Right ventricle myocardium inferior (tissue), 1 donor: ENCODE data around the gene NIN. TPM values are rescaled to one million over a fixed set of nuclear protein-coding genes. Genes with fewer than 3 reads are reported as not detected.

Experiments
- ATAC-seq: fragments of 200-7000 bp; cut with Tn5 transposase; one replicate; pipeline ENCODE4 v1.9.1; 2020; ENCODE audit warnings: mild to moderate bottlenecking, moderate library complexity
- DNase-seq: peaks from one replicate; pipeline ENCODE4 v3.0.0; 2021; ENCODE audit errors: missing footprints
- intact Hi-C: fragments of 100-400 bp; cut with DNase I; formaldehyde crosslinking; loops from one replicate; pipeline ENCODE4 v1.11.0; 2022
- long read RNA-seq: library from polyadenylated mRNA; unstranded; transcript quantifications from one replicate; pipeline ENCODE4 v2.0.0, GENCODE V29; 2021
- total RNA-seq: library from RNA; stranded (reverse); fragmentation: NEBNext Ultra II Directional; extraction: Animal tissue kit (Norgen Biotek cat#: 25700); gene quantifications from one replicate; pipeline ENCODE4 v1.2.1, GENCODE V29; 2021
- donor health status: DM: no; HTN: yes; CAD: no; lungs with severe emphysema.

NIN gene
- total RNA-seq, result 22.2 TPM
- long read RNA-seq, full-length matches to known transcripts, result 4 of 10 reads
- long read RNA-seq, partial matches to known transcripts, result 3 of 10 reads
- long read RNA-seq, other reads (novel, unspliced or antisense), result 3 of 10 reads

- intact Hi-C loops, result loop anchor here (1.0 kb wide), 1 partner anchor 29 kb away; no protein-coding TSS in a partner anchor
- ATAC-seq (peak; percentile 98), DNase-seq (peak; percentile 94)
These were observed at the start of gene NIN for GRCh38 chr14:50830932-50831725. TSS of gene NIN (minus strand) at chr14:50831162. CDS start at chr14:50822056, 9,106 bp downstream.

GRCh38 chr14:50875359-50876070 is 44.6 kb upstream of the NIN start:
- intact Hi-C loops, result no loop called here
- DNase-seq, result no peak
- ATAC-seq, result no peak

DNA sequence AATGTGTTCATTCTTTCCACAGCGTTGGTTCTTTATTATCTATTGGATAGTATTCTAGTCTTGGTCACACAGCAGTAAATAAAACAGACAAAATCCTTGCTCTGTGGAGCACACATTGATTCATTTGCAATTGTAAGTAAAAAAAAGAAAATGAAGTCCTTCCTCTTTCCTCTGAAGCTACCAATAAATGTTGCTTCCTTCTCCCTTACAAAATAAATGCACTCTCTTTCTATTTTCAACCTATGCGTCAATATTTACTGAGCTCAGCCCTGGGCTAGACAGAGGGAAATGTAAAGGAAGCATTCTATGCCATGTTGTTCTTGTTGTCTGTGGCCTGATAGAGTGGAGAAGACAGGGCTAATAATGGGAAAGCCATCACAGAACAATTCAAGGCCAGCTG is 43.8 kb upstream of the NIN start:
- no peak for DNase-seq
- intact Hi-C loops, result no loop called here
- no peak for ATAC-seq

GRCh38 chr14:50871914-50872732 is 41.2 kb upstream of the NIN start, which contains the start of gene ABHD12B:
TSS of gene ABHD12B (plus strand) at chr14:50872053. CDS start at chr14:50872175, 122 bp downstream.
- intact Hi-C loops, result no loop called here
- no peak for DNase-seq
- ATAC-seq, result no peak

DNA sequence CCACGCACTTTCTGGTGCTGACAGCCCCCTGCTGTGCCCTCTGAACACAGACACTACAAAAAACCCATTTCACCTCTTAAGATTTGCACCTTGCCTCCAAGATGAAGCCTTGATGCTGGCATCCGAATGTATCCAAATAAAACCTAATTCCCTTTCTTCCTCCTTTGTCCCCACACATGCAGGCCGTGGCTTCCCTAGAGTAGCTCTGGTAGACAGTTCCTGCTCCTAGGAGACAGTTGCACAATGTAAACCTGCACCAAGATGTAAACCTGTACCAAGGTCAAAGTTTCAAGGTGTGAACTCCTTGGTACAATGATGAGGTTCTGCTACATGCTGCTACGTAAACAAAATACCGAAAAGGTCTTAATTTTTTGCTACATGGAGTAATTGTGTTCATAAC is 40.3 kb upstream of the NIN start:
- no peak for ATAC-seq
- intact Hi-C loops, result no loop called here
- no peak for DNase-seq

GRCh38 chr14:50865391-50866076 is 34.6 kb upstream of the NIN start:
- no peak for DNase-seq
- ATAC-seq, result no peak
- intact Hi-C loops, result no loop called here

- no peak for DNase-seq
- intact Hi-C loops, result loop anchor here (5.0 kb wide), 1 partner anchor 73 kb away; no protein-coding TSS in a partner anchor
- no peak for ATAC-seq
These were observed 34.0 kb upstream of the NIN start for GRCh38 chr14:50864946-50865345.

- ATAC-seq, result no peak
These were observed 33.3 kb upstream of the NIN start for GRCh38 chr14:50864237-50864636.

DNA sequence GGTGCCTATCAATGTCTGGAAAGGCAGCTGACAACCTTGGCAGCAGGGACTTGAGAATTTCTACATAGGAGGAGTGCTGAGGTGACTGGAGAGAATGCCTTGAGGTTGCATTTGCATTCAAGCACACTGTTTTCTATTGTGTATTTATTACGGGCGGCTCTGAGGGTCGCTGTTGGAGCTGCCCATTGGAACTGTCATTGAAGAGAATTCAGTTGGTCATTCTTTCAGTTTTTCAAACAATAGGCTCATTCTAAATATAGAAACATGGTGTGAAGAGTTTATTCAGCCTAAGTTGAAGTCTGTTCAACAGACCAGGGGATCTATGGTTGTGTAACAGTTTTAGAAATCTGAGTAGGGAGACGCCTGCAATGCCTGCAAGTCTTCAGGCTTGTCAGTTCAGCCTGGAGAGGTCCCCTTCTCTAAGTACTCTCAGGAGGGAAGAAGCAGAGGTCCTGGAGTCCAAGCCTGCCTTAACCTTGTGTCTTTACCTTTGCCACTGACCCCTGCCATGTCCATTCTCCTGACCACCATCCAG is 31.1 kb upstream of the NIN start:
- no peak for DNase-seq
- ATAC-seq, result no peak
- intact Hi-C loops, result loop anchor here (2.0 to 5.0 kb wide), 2 partner anchors 70 to 263 kb away; no protein-coding TSS in a partner anchor

More at GRCh38 chr14:50864237-50864636, 33.3 kb upstream of the NIN start:
- DNase-seq, result no peak
- intact Hi-C loops, result loop anchor here (5.0 kb wide), 1 partner anchor 72 kb away; no protein-coding TSS in a partner anchor

DNA sequence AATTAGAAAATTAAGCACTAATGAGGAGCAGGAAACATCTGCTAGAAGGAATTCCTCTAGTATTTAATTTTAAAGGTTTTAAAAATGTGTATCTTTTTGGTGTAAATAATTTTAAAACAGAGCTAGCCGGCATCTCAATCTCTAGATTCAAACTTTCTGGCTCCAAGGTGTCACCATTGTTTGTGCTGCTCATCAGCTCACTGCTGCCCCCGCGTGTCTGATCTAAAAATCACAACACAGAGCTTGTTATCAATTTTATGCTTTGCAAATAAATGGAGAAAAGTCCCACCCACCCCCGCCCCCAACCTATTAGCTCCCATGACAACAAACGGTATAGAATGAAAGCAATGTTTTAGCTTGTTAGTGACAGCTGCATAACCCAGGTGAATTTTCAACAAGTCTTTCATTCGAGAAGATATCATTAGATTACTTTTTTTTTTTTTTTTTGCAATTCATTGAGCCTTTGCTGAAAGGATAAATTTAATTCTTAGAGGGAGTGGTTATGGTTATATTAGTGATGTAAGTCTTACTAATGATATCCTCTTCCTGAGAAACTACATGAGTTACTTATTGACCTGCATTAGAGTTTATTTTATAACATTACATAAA is 29.6 kb upstream of the NIN start:
- ATAC-seq, result peak; percentile 70
- intact Hi-C loops, result loop anchor here (1.0 to 5.0 kb wide), 2 partner anchors 29 to 68 kb away; partner anchors contain the start of gene NIN

GRCh38 chr14:50859296-50859624 is 28.3 kb upstream of the NIN start:
- no peak for DNase-seq
- intact Hi-C loops, result no loop called here
- ATAC-seq, result no peak

More for the DNA sequence above, 29.6 kb upstream of the NIN start:
- peak; percentile 89 for DNase-seq

DNA sequence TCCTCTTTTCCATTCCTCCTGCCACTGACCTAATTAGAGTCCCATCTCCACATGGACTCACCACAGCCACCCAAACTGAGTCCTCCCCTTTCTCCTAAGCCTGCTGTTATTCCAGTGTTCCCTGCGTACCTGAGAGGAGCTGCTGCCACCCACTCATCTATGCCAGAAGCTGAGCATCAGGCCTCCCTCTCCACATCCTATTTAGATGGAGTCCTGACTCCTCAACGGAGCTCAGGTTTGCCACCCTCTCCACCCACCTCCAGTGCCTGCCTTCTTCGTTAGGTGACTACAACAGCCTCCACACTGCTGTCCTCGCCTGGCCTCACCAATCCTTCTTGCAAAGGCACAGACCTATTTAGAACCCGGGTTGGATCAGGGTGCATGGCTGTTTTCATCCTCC is 25.7 kb upstream of the NIN start:
- intact Hi-C loops, result no loop called here
- DNase-seq (no peak), ATAC-seq (no peak)

DNA sequence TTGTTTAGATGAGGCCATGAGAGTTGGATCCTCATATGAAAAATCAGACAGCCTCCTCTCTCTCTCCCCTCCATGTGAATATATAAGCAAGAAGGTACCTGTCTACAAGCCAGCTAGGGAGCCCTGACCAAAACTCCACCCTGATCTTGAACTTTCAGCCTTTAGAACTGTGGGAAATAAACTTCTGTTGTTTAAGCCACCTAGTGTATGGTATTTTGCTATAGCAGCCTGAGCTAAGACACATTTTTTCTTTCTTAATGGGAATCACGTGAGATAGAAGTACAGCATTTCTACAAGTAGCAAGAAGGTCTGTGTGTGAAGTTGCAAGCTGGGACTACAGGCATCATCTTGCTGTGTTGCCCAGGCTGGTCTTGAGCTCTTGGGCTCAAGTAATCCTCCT is 24.6 kb upstream of the NIN start:
- ATAC-seq (no peak), DNase-seq (no peak)
- intact Hi-C loops, result no loop called here

DNA sequence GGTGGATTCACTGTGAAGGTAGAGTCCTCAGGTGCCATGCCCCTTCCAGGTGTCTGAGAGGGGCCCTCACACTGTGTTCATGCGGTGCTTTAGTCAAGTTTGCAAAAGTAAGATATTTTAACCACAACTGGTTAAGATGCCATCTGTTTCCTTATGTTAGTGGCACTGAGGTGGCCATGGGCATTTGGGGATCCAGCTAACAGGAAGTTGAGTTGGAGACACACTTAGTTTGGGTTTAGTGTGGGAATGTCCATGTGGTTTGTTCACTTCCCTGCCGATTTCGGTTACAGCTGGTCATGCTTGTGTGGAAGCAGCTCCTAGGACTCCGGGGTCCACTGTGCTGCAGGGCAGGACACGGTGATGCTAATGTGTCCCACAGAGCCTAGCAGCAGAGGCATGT is 23.6 kb upstream of the NIN start:
- DNase-seq, result no peak
- intact Hi-C loops, result no loop called here
- no peak for ATAC-seq

GRCh38 chr14:50853891-50854290 is 22.9 kb upstream of the NIN start:
- ATAC-seq (no peak), DNase-seq (no peak)
- intact Hi-C loops, result no loop called here

DNA sequence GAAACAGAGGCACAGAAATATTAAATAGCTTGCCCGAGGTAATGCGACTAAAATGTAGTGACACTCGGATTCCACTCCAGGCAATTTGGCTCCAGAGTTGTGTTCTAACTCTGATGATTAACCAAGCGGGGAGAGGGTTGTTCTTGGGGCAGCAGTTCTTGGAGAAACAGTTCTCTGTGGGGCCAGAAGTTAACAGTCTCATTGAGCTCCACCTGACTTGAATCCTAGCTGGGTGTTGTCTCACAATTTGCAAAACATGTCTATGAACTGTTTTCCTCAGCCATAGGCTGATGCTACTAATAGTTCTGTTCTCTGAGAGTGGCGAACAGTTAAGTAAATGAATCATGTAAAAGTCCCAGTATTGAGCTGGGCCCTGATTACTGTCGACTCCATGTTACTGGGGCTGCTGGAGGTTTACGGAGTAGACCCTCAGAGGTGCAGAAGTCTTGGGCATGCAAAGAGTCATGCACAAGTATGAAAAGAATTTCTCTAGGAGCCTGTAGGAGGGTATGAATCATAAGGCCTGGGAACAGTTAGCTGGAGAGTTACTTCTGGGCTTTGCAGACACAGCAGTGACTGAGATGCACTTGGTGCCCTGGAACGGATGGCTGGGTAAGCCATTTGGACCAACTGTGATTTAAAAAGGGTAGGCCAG is 15.4 kb upstream of the NIN start:
- DNase-seq (no peak), ATAC-seq (no peak)
- intact Hi-C loops, result no loop called here

GRCh38 chr14:50845166-50845565 is 14.2 kb upstream of the NIN start:
- ATAC-seq, result no peak
- intact Hi-C loops, result no loop called here
- DNase-seq, result no peak
